HEK293 (cell line): ENCODE data around the gene CCDC190.

Experiments used
- CTCF ChIA-PET: fragments of 350-600 bp; formaldehyde crosslinking; extraction: SDS; loops from one replicate; lab custom pipeline; 2021; ENCODE audit warnings: antibody characterized with exemption; lab: Yijun Ruan, JAX
- POLR2A ChIA-PET: fragments of 300-600 bp; formaldehyde crosslinking; extraction: SDS; loops from one replicate; lab custom pipeline; 2020; ENCODE audit warnings: antibody characterized with exemption, inconsistent platforms; lab: Yijun Ruan, JAX
- H3K27ac ChIP-seq: fragments of 200-500 bp; sonication (Bioruptor generic); 2 replicates; pipeline ENCODE4 v1.5.1; 2014; ENCODE audit warnings: low read depth, low read length, control low read depth, inconsistent platforms; ENCODE audit errors: extremely low read depth
- H3K36me3 ChIP-seq, 2 experiments: fragments of 200-500 bp in 1 of 2; sonication (Bioruptor generic) in 1 of 2; 1 replicate in 1 of 2; 2 replicates in 1 of 2; pipeline ENCODE4 v1.5.1; 2014 to 2017; ENCODE audit warnings: inconsistent platforms in 2 of 2, low read length in 2 of 2; ENCODE audit not compliant: control insufficient read depth in 2 of 2, insufficient read depth in 1 of 2
- H3K4me1 ChIP-seq: fragments of 200-500 bp; sonication (Bioruptor generic); 2 replicates; pipeline ENCODE4 v1.5.1; 2014; ENCODE audit warnings: mild to moderate bottlenecking, low read length, inconsistent platforms; ENCODE audit not compliant: control insufficient read depth, insufficient read depth
- H3K4me3 ChIP-seq: 2 replicates; pipeline ENCODE4 v1.5.1; 2011; ENCODE audit warnings: low read depth, mild to moderate bottlenecking, control low read depth, low read length, moderate library complexity
- H3K9me3 ChIP-seq: fragments of 200-500 bp; sonication (Bioruptor generic); 2 replicates; pipeline ENCODE4 v1.5.1; 2014; ENCODE audit warnings: low read depth, low read length, inconsistent platforms; ENCODE audit not compliant: control insufficient read depth, insufficient read depth
- GLI4 ChIP-seq: fragments of 450-650 bp; formaldehyde crosslinking; IDR thresholded peaks from 2 replicates; pipeline ENCODE4 v1.5.1; 2016; ENCODE audit warnings: missing biosample characterization, missing genetic modification characterization
- KLF17 ChIP-seq: fragments of 450-650 bp; formaldehyde crosslinking; IDR thresholded peaks from 2 replicates; pipeline ENCODE4 v1.5.1; 2016; ENCODE audit warnings: missing biosample characterization, missing genetic modification characterization
- KLF7 ChIP-seq: fragments of 450-650 bp; formaldehyde crosslinking; IDR thresholded peaks from 2 replicates; pipeline ENCODE4 v1.5.1; 2016; ENCODE audit warnings: missing biosample characterization, missing genetic modification characterization, borderline replicate concordance
- MYNN ChIP-seq: fragments of 450-650 bp; formaldehyde crosslinking; IDR thresholded peaks from 2 replicates; pipeline ENCODE4 v1.5.1; 2016; ENCODE audit warnings: missing biosample characterization, missing genetic modification characterization, borderline replicate concordance
- SALL2 ChIP-seq: fragments of 450-650 bp; formaldehyde crosslinking; IDR thresholded peaks from 2 replicates; pipeline ENCODE4 v1.5.0; 2017; ENCODE audit warnings: missing biosample characterization, mild to moderate bottlenecking, missing genetic modification characterization, borderline replicate concordance
- ZBTB8A ChIP-seq: fragments of 450-650 bp; formaldehyde crosslinking; IDR thresholded peaks from 2 replicates; pipeline ENCODE4 v1.5.1; 2016; ENCODE audit warnings: missing biosample characterization, missing genetic modification characterization
- ZNF302 ChIP-seq: fragments of 450-650 bp; formaldehyde crosslinking; IDR thresholded peaks from 2 replicates; pipeline ENCODE4 v1.5.1; 2016; ENCODE audit warnings: missing biosample characterization, missing genetic modification characterization, low read depth
- ZNF449 ChIP-seq: fragments of 450-650 bp; formaldehyde crosslinking; IDR thresholded peaks from 2 replicates; pipeline ENCODE4 v1.5.1; 2017; ENCODE audit warnings: missing biosample characterization, mild to moderate bottlenecking, missing genetic modification characterization, moderate library complexity
- ZNF473 ChIP-seq: fragments of 450-650 bp; formaldehyde crosslinking; IDR thresholded peaks from 2 replicates; pipeline ENCODE4 v1.5.1; 2017; ENCODE audit warnings: missing biosample characterization, missing genetic modification characterization
- ZNF585B ChIP-seq: fragments of 450-650 bp; formaldehyde crosslinking; IDR thresholded peaks from 2 replicates; pipeline ENCODE4 v1.5.1; 2016; ENCODE audit warnings: missing biosample characterization, missing genetic modification characterization
- ZNF600 ChIP-seq: fragments of 450-650 bp; formaldehyde crosslinking; IDR thresholded peaks from 2 replicates; pipeline ENCODE4 v1.5.1; 2016; ENCODE audit warnings: missing biosample characterization, missing genetic modification characterization
- ZNF624 ChIP-seq: fragments of 450-650 bp; formaldehyde crosslinking; IDR thresholded peaks from 2 replicates; pipeline ENCODE4 v1.5.1; 2017; ENCODE audit warnings: missing biosample characterization, missing genetic modification characterization
- ZNF645 ChIP-seq: fragments of 450-650 bp; formaldehyde crosslinking; IDR thresholded peaks from 2 replicates; pipeline ENCODE4; 2016; ENCODE audit warnings: missing biosample characterization, missing genetic modification characterization
- ZNF658 ChIP-seq: fragments of 450-650 bp; formaldehyde crosslinking; IDR thresholded peaks from 2 replicates; pipeline ENCODE4; 2016; ENCODE audit warnings: missing biosample characterization, missing genetic modification characterization
- TF ChIP-seq, protein P1 (sequence below): fragments of 450-650 bp; formaldehyde crosslinking; IDR thresholded peaks from 2 replicates; pipeline ENCODE4 v1.5.1; 2016; ENCODE audit warnings: missing biosample characterization, missing genetic modification characterization
- TF ChIP-seq, protein P2 (sequence below): fragments of 450-650 bp; formaldehyde crosslinking; IDR thresholded peaks from 2 replicates; pipeline ENCODE4 v1.5.1; 2016; ENCODE audit warnings: missing biosample characterization, missing genetic modification characterization
- TF ChIP-seq, protein P3 (sequence below): fragments of 450-650 bp; formaldehyde crosslinking; IDR thresholded peaks from 2 replicates; pipeline ENCODE4 v1.5.1; 2016; ENCODE audit warnings: missing biosample characterization, missing genetic modification characterization

The CCDC190 gene

DNA sequence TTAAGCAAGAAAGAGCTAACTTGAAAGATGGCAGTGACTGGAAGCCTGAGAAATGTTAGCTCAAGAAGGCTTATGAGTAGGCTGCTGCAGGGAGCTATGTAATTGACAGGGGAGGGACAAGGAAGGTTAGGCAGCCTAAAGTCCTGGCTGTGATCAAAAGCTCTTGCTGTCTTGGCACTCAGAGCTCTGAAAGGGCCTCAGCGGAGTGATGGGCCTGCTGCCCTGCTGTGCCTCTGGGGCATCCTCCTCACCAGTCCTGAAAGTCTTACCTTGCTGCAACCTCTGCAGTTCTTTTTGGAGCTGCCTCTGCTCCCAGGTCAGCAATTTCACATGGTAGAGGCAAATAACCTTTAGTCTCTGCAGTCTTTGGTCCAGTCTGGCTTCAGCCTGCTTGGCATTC is 1.8 kb downstream of the CCDC190 start:
- no peaks in the 10 kb centered on the region for H3K36me3 ChIP-seq
- CTCF ChIA-PET, result interaction anchor here (1.0 to 3.4 kb wide), 6 partner anchors 11 to 457 kb away, joined by 3 to 17 read pairs (median 5); no protein-coding TSS in a partner anchor
- no peak overlapping the region for H3K27ac ChIP-seq
- POLR2A ChIA-PET, result no interaction called here
- no peak overlapping the region for H3K4me3 ChIP-seq
- peaks cover 7% of the 10 kb centered on the region for H3K4me1 ChIP-seq
- H3K9me3 ChIP-seq, result no peaks in the 10 kb centered on the region
- TF ChIP-seq, protein P1, sequence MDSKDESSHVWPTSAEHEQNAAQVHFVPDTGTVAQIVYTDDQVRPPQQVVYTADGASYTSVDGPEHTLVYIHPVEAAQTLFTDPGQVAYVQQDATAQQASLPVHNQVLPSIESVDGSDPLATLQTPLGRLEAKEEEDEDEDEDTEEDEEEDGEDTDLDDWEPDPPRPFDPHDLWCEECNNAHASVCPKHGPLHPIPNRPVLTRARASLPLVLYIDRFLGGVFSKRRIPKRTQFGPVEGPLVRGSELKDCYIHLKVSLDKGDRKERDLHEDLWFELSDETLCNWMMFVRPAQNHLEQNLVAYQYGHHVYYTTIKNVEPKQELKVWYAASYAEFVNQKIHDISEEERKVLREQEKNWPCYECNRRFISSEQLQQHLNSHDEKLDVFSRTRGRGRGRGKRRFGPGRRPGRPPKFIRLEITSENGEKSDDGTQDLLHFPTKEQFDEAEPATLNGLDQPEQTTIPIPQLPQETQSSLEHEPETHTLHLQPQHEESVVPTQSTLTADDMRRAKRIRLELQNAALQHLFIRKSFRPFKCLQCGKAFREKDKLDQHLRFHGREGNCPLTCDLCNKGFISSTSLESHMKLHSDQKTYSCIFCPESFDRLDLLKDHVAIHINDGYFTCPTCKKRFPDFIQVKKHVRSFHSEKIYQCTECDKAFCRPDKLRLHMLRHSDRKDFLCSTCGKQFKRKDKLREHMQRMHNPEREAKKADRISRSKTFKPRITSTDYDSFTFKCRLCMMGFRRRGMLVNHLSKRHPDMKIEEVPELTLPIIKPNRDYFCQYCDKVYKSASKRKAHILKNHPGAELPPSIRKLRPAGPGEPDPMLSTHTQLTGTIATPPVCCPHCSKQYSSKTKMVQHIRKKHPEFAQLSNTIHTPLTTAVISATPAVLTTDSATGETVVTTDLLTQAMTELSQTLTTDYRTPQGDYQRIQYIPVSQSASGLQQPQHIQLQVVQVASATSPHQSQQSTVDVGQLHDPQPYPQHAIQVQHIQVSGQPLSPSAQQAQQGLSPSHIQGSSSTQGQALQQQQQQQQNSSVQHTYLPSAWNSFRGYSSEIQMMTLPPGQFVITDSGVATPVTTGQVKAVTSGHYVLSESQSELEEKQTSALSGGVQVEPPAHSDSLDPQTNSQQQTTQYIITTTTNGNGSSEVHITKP (tag by site-specific recombination), result no peak
- TF ChIP-seq MYNN (tag by site-specific recombination), result no peak
- TF ChIP-seq ZNF600, result no peak
- no peak for TF ChIP-seq GLI4 (tag by site-specific recombination)

DNA sequence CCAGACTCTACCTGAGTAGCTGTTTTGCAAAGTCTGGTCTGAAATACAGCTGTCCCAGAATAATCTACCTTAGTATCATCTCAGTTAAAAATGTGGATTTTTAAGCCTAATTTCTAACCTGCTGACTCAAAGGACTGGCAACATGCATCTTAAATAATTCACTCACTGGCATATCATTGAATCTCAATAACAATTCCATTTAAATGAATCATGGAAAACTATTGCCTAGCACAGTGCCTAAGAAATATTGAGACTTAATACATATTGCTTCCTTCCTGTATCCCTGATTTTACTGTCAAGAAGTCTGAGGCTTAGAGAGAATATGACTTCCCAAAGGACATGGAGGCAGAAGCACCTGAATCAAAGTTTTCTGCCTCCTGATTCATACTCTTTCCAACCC is 3.1 kb downstream of the CCDC190 start:
- Histone ChIP-seq H3K9me3 (no peaks in the 10 kb centered on the region), H3K4me3 (no peak overlapping the region), H3K36me3 (no peaks in the 10 kb centered on the region), H3K27ac (no peak overlapping the region), H3K4me1 (peaks cover 7% of the 10 kb centered on the region)
- no peak for TF ChIP-seq ZBTB8A (tag by site-specific recombination)
- no peak for TF ChIP-seq ZNF658 (tag by site-specific recombination)
- TF ChIP-seq, protein P2, sequence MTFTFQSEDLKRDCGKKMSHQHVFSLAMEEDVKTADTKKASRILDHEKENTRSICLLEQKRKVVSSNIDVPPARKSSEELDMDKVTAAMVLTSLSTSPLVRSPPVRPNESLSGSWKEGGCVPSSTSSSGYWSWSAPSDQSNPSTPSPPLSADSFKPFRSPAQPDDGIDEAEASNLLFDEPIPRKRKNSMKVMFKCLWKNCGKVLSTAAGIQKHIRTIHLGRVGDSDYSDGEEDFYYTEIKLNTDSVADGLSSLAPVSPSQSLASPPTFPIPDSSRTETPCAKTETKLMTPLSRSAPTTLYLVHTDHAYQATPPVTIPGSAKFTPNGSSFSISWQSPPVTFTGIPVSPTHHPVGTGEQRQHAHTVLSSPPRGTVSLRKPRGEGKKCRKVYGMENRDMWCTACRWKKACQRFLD (tag by site-specific recombination), result no peak
- TF ChIP-seq ZNF449 (tag by site-specific recombination), result no peak
- no peak for TF ChIP-seq ZNF585B (tag by site-specific recombination)
- no peak for TF ChIP-seq KLF17 (tag by site-specific recombination)
- no peak for TF ChIP-seq ZNF302 (tag by site-specific recombination)
- TF ChIP-seq ZNF473 (tag by site-specific recombination), result no peak
- TF ChIP-seq, protein P3, sequence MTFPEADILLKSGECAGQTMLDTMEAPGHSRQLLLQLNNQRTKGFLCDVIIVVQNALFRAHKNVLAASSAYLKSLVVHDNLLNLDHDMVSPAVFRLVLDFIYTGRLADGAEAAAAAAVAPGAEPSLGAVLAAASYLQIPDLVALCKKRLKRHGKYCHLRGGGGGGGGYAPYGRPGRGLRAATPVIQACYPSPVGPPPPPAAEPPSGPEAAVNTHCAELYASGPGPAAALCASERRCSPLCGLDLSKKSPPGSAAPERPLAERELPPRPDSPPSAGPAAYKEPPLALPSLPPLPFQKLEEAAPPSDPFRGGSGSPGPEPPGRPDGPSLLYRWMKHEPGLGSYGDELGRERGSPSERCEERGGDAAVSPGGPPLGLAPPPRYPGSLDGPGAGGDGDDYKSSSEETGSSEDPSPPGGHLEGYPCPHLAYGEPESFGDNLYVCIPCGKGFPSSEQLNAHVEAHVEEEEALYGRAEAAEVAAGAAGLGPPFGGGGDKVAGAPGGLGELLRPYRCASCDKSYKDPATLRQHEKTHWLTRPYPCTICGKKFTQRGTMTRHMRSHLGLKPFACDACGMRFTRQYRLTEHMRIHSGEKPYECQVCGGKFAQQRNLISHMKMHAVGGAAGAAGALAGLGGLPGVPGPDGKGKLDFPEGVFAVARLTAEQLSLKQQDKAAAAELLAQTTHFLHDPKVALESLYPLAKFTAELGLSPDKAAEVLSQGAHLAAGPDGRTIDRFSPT (tag by site-specific recombination), result no peak
- no peak for TF ChIP-seq KLF7 (tag by site-specific recombination)
- no peak for TF ChIP-seq SALL2
- TF ChIP-seq ZNF624 (tag by site-specific recombination), result no peak
- TF ChIP-seq ZNF600, result no peak
- TF ChIP-seq ZNF645 (tag by site-specific recombination), result no peak
- POLR2A ChIA-PET, result no interaction called here
- CTCF ChIA-PET, result interaction anchor here (0.7 to 3.4 kb wide), 6 partner anchors 10 to 458 kb away, joined by 3 to 17 read pairs (median 4); no protein-coding TSS in a partner anchor
